Activated B cell treated with CpG ODN at 0.5 μM for 24 hours (primary cell): Measurements from ENCODE around the gene PALD1. TPM values are rescaled to one million over a fixed set of nuclear protein-coding genes. Genes with fewer than 3 reads are reported as not detected.

ENCODE experiments used
- ATAC-seq: fragments of 200-7000 bp; cut with Tn5 transposase; one replicate; pipeline ENCODE4 v1.10.0; 2021; ENCODE audit warnings: low read depth, mild to moderate bottlenecking, moderate library complexity
- CTCF ChIA-PET: fragments of 350-600 bp; sonication (Branson Sonifier 250); formaldehyde crosslinking; loops from one replicate; lab custom pipeline; 2021; ENCODE audit warnings: antibody characterized with exemption; lab: Charles Lee
- POLR2A ChIA-PET: fragments of 350-600 bp; sonication (Branson Sonifier 250); formaldehyde crosslinking; loops from one replicate; lab custom pipeline; 2021; ENCODE audit warnings: antibody characterized with exemption; lab: Charles Lee
- DNase-seq: peaks from one replicate; pipeline ENCODE4 v3.0.0; 2022
- H3K27ac Mint-ChIP-seq: one replicate; pipeline ENCODE4 v1.8.0; 2020; ENCODE audit warnings: mixed read lengths
- H3K27me3 Mint-ChIP-seq: one replicate; pipeline ENCODE4 v1.8.0; 2021; ENCODE audit warnings: mixed read lengths
- H3K36me3 Mint-ChIP-seq: one replicate; pipeline ENCODE4 v1.8.0; 2021; ENCODE audit warnings: low read depth, mixed read lengths
- H3K4me1 Mint-ChIP-seq: one replicate; pipeline ENCODE4 v1.8.0; 2021; ENCODE audit warnings: mixed read lengths
- H3K4me3 Mint-ChIP-seq: one replicate; pipeline ENCODE4 v1.8.0; 2020; ENCODE audit warnings: mild to moderate bottlenecking, mixed read lengths
- H3K9me3 Mint-ChIP-seq: one replicate; pipeline ENCODE4 v1.8.0; 2020; ENCODE audit warnings: mixed read lengths
- intact Hi-C: fragments of 100-400 bp; cut with micrococcal nuclease; formaldehyde crosslinking; loops from one replicate; pipeline ENCODE4 v1.15.1; 2024
- total RNA-seq: library from RNA; stranded (reverse); gene quantifications from 2 replicates; pipeline ENCODE4 v1.2.3, GENCODE V29; 2022
- TF ChIP-seq, protein P1 (sequence below): fragments of 200-600 bp; IDR thresholded peaks from one replicate; pipeline ENCODE4 v1.8.0; 2022; ENCODE audit warnings: antibody characterized with exemption, mild to moderate bottlenecking

Gene PALD1
- total RNA-seq, 1 donor from 2014 or later, result 3.3 TPM

DNA sequence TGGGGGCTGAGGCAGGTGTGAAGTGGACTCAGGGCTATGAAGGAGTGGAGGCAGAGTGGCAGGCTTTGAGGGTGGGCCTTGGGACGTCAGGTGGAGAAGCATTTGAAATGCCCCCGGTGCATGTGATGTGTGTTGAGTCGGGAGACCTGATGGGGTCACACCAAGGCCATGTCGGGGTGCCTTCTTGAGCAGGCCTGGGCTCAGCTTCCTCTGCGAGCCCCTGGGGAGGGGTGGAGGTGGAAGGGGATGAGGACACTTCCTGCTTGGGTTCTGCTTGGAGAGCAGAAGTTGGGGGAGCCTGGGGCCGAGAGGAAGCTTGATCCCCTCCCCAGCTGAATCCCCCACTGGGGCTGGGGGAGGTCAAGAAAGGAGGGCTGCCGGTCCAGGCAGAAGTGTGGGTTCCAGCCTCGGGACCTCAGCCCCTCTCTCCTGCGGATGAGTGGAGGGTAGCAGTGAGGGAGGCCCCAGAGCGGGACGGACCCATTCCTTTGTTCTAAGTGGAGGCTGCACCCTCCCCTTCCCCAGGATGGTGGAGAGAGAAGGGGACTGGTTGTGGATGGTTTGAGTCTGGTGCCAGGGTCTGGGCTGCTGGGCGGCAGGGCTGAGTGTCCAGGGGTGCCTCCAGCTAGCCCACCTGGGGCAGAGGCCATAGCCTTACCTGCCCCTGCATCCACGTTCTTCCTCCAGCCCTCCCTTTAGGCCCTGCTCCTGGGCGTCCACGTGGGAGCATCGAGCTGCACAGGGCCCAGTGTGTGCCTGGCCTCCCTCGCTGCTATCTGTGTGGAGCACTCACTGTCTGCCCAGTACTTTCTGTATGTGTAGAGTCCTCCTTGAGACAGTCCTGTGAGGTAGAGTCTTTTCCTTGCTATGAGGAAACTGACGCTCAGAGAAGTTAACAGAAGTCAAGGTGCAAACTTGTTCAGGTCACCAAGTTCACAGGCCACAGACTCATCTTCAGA, 87.3 kb downstream of the PALD1 start:
- H3K27ac Mint-ChIP-seq, result no peak overlapping the region
- intact Hi-C loops, result loop anchor here (1.0 kb wide), 1 partner anchor 105 kb away; no protein-coding TSS in a partner anchor

DNA sequence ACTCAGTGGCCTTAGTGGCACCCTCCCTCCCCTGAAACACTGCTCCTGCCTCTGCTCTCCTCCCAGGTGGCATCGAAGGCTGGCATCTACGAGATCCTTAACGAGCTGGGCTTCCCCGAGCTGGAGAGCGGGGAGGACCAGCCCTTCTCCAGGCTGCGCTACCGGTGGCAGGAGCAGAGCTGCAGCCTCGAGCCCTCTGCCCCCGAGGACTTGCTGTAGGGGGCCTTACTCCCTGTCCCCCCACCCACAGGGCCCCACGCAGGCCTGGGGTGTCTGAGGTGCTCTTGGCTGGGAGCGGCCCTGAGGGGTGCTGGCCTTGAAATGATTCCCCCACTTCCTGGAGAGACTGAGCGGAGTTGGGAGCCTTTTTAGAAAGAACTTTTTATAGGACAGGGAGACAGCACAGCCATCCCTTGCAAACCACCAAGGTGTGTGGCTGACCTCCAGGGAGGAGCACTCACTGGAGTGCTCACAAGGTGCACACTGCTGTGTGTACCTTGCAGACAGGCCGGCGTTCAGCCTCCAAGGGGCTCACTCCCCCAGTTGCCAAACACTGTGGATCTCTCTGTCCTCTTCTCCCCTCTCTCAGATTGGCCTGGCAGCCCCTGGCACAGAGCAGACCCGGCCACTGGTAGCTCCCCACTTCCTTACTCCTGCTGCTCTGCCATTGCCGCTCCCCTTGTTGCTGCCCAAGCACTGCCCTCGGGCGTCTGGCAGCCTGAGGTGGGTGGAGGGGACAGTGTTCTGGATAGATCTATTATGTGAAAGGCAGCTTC, 88.1 kb downstream of the PALD1 start:
- Mint-ChIP-seq H3K9me3 (no peaks in the 10 kb centered on the region), H3K36me3 (peaks cover 10% of the 10 kb centered on the region), H3K27me3 (no peaks in the 10 kb centered on the region), H3K27ac (no peak overlapping the region), H3K4me3 (no peak overlapping the region), H3K4me1 (peaks cover 7% of the 10 kb centered on the region)
- ATAC-seq, result no peak
- no peak for DNase-seq
- ChIA-PET POLR2A (no interaction called here), CTCF (no interaction called here)
- TF ChIP-seq, protein P1, sequence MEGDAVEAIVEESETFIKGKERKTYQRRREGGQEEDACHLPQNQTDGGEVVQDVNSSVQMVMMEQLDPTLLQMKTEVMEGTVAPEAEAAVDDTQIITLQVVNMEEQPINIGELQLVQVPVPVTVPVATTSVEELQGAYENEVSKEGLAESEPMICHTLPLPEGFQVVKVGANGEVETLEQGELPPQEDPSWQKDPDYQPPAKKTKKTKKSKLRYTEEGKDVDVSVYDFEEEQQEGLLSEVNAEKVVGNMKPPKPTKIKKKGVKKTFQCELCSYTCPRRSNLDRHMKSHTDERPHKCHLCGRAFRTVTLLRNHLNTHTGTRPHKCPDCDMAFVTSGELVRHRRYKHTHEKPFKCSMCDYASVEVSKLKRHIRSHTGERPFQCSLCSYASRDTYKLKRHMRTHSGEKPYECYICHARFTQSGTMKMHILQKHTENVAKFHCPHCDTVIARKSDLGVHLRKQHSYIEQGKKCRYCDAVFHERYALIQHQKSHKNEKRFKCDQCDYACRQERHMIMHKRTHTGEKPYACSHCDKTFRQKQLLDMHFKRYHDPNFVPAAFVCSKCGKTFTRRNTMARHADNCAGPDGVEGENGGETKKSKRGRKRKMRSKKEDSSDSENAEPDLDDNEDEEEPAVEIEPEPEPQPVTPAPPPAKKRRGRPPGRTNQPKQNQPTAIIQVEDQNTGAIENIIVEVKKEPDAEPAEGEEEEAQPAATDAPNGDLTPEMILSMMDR, result no peak
- intact Hi-C loops, result no loop called here

More for the DNA sequence above, 87.3 kb downstream of the PALD1 start:
- POLR2A ChIA-PET, result no interaction called here
- DNase-seq, result no peak
- TF ChIP-seq, protein P1, result no peak
- no peak for ATAC-seq
- Mint-ChIP-seq H3K4me1 (peaks cover 8% of the 10 kb centered on the region), H3K9me3 (no peaks in the 10 kb centered on the region), H3K4me3 (no peak overlapping the region), H3K36me3 (peaks cover 8% of the 10 kb centered on the region), H3K27me3 (no peaks in the 10 kb centered on the region)
- CTCF ChIA-PET, result no interaction called here

DNA sequence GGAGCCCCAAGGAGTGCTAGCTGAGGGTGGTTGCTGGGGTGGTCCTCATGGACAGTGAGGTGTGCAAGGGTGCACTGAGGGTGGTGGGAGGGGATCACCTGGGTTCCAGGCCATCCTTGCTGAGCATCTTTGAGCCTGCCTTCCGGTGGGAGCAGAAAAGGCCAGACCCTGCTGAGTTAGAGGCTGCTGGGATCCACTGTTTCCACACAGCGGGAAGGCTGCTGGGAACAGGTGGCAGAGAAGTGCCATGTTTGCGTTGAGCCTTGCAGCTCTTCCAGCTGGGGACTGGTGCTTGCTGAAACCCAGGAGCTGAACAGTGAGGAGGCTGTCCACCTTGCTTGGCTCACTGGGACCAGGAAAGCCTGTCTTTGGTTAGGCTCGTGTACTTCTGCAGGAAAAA, 89.0 kb downstream of the PALD1 start:
- ChIA-PET POLR2A (no interaction called here), CTCF (no interaction called here)
- Mint-ChIP-seq H3K27me3 (no peaks in the 10 kb centered on the region), H3K36me3 (peaks cover 10% of the 10 kb centered on the region), H3K4me3 (no peak overlapping the region), H3K27ac (no peak overlapping the region), H3K9me3 (no peaks in the 10 kb centered on the region), H3K4me1 (peaks cover 5% of the 10 kb centered on the region)
- DNase-seq, result no peak
- TF ChIP-seq, protein P1, result no peak
- ATAC-seq, result no peak
- intact Hi-C loops, result no loop called here

DNA sequence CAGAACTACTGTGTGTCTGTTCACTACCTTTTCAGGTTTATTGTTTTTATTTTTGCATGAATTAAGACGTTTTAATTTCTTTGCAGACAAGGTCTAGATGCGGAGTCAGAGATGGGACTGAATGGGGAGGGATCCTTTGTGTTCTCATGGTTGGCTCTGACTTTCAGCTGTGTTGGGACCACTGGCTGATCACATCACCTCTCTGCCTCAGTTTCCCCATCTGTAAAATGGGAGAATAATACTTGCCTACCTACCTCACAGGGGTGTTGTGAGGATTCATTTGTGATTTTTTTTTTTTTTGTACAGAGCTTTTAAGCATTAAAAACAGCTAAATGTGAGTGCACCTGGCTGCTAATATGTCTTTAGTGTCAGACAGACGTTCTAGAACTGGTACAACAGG, 89.5 kb downstream of the PALD1 start:
- ChIA-PET POLR2A (no interaction called here), CTCF (no interaction called here)
- TF ChIP-seq, protein P1, result no peak
- Mint-ChIP-seq H3K4me1 (peaks cover 5% of the 10 kb centered on the region), H3K4me3 (no peak overlapping the region), H3K36me3 (peaks cover 10% of the 10 kb centered on the region), H3K9me3 (no peaks in the 10 kb centered on the region), H3K27ac (no peak overlapping the region), H3K27me3 (no peaks in the 10 kb centered on the region)
- ATAC-seq (no peak), DNase-seq (no peak)
- intact Hi-C loops, result no loop called here
